ENCODE measurements around the gene INSRR. TPM values are rescaled to one million over a fixed set of nuclear protein-coding genes. Genes with fewer than 3 reads are reported as not detected.

INSRR gene
- total and polyA plus RNA-seq, 2 of the 4 experiments (the other 2 are of a cell fraction), result not detected

DNA sequence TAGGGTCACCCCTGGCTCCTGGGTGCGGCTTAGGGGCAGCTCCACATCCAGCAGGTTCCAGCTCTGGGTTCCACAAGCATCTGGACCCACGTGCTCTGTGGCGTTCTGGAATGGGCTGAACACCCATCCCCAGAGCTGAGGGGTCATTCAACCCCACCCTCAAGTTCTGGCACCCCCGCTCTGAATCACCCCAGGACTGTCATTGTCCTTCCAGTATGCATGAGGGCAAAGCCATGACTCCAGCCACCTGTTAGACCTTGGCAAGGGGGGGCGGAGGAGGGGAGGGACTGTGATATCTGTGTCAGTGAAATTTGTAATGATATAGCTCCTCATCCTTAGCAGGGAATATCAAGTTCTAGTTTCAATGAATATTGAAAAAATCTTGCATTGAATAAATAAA, 12.3 kb downstream of the INSRR start:
- no peak overlapping the region for H2BK15ac ChIP-seq (ENCODE audit: low read depth, low read length)
- no peaks in the 10 kb centered on the region; the same call in 1 of the 2 replicates for H3K4me1 ChIP-seq (ENCODE audit: control insufficient read depth, insufficient read depth, low read length)
- TF ChIP-seq BHLHE40 (IDR thresholded peaks at IDR 0.05; ENCODE audit: low read depth, low read length) (no peak), RCOR1 (IDR thresholded peaks at IDR 0.05; ENCODE audit: insufficient replicate concordance, low read length) (no peak), SMC3 (IDR thresholded peaks at IDR 0.05; ENCODE audit: low read depth, low read length) (no peak), FOS (IDR thresholded peaks at IDR 0.05; ENCODE audit: low read depth, low read length) (no peak), POLR2A (IDR thresholded peaks at IDR 0.05; ENCODE audit: low read depth, low read length) (no peak), MAFK (IDR thresholded peaks at IDR 0.05; ENCODE audit: low read depth, low read length) (no peak), MXI1 (IDR thresholded peaks at IDR 0.05; ENCODE audit: borderline replicate concordance, low read depth, low read length) (no peak), MAZ (IDR thresholded peaks at IDR 0.05; ENCODE audit: borderline replicate concordance, low read depth, low read length) (no peak), CHD1 (IDR thresholded peaks at IDR 0.05; ENCODE audit: low read depth, low read length) (no peak), RFX5 (IDR thresholded peaks at IDR 0.05; ENCODE audit: low read depth, low read length) (no peak), CEBPB (IDR thresholded peaks at IDR 0.05; ENCODE audit: low read depth, low read length) (no peak), NFE2L2 (IDR thresholded peaks at IDR 0.05; ENCODE audit: low read depth, low read length) (no peak), RAD21 (IDR thresholded peaks at IDR 0.05; ENCODE audit: low read length) (no peak)
- TF ChIP-seq, protein P1, sequence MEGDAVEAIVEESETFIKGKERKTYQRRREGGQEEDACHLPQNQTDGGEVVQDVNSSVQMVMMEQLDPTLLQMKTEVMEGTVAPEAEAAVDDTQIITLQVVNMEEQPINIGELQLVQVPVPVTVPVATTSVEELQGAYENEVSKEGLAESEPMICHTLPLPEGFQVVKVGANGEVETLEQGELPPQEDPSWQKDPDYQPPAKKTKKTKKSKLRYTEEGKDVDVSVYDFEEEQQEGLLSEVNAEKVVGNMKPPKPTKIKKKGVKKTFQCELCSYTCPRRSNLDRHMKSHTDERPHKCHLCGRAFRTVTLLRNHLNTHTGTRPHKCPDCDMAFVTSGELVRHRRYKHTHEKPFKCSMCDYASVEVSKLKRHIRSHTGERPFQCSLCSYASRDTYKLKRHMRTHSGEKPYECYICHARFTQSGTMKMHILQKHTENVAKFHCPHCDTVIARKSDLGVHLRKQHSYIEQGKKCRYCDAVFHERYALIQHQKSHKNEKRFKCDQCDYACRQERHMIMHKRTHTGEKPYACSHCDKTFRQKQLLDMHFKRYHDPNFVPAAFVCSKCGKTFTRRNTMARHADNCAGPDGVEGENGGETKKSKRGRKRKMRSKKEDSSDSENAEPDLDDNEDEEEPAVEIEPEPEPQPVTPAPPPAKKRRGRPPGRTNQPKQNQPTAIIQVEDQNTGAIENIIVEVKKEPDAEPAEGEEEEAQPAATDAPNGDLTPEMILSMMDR (conservative IDR thresholded peaks at IDR 0.05; ENCODE audit: low read depth, low read length), result no peak
- TF ChIP-seq, protein P2, sequence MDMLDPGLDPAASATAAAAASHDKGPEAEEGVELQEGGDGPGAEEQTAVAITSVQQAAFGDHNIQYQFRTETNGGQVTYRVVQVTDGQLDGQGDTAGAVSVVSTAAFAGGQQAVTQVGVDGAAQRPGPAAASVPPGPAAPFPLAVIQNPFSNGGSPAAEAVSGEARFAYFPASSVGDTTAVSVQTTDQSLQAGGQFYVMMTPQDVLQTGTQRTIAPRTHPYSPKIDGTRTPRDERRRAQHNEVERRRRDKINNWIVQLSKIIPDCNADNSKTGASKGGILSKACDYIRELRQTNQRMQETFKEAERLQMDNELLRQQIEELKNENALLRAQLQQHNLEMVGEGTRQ (IDR thresholded peaks at IDR 0.05; ENCODE audit: low read depth, low read length), result no peak
- TF ChIP-seq, protein P3, sequence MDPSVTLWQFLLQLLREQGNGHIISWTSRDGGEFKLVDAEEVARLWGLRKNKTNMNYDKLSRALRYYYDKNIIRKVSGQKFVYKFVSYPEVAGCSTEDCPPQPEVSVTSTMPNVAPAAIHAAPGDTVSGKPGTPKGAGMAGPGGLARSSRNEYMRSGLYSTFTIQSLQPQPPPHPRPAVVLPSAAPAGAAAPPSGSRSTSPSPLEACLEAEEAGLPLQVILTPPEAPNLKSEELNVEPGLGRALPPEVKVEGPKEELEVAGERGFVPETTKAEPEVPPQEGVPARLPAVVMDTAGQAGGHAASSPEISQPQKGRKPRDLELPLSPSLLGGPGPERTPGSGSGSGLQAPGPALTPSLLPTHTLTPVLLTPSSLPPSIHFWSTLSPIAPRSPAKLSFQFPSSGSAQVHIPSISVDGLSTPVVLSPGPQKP (IDR thresholded peaks at IDR 0.05; ENCODE audit: borderline replicate concordance, low read depth, low read length), result no peak
- no peak overlapping the region for H4K5ac ChIP-seq (ENCODE audit: low read depth, low read length)
- H3K4me2 ChIP-seq (ENCODE audit: low read depth, low read length), result no peak overlapping the region
- H2AFZ ChIP-seq (replicated peaks; ENCODE audit: low read length, poor library complexity), result no peak overlapping the region
- CTCF ChIA-PET, result interaction anchor here (0.6 kb wide), 1 partner anchor 46 kb away, joined by 3 read pairs; no protein-coding TSS in a partner anchor
- H3K27me3 ChIP-seq (ENCODE audit: control insufficient read depth, insufficient read depth, low read length), result peaks cover 87% of the 10 kb centered on the region
- no peak overlapping the region for H3K9ac ChIP-seq (ENCODE audit: low read depth, low read length)
- no peak overlapping the region for H4K8ac ChIP-seq (ENCODE audit: low read depth in 2 of 2, low read length in 2 of 2)
- H3K27ac ChIP-seq (ENCODE audit: insufficient read depth, low read length), result no peak overlapping the region
- H2BK20ac ChIP-seq (ENCODE audit: low read depth, low read length), result no peak overlapping the region
- no peak overlapping the region for H2BK120ac ChIP-seq (ENCODE audit: low read depth, low read length)
- H3K4ac ChIP-seq (ENCODE audit: low read depth, low read length), result no peak overlapping the region
- ATAC-seq (ENCODE audit: low read depth) (no peak), DNase-seq (no peak)
- no peak overlapping the region for H2AK5ac ChIP-seq (ENCODE audit: low read depth, low read length)
- no peaks in the 10 kb centered on the region for H3K79me1 ChIP-seq (ENCODE audit: low read depth in 1 of 2, low read length in 2 of 2)
- POLR2A ChIA-PET (ENCODE audit: unreplicated experiment), result no interaction called here
- no TSS peak for BruUV-seq (replicated peaks)
- H4K20me1 ChIP-seq (ENCODE audit: insufficient read depth, low read length), result no peaks in the 10 kb centered on the region; the same call in 1 of the 2 replicates
- no peak overlapping the region for H3K56ac ChIP-seq (ENCODE audit: extremely low read depth, insufficient read depth, low read length)
- H2BK5ac ChIP-seq (ENCODE audit: low read depth, low read length, poor library complexity, severe bottlenecking), result no peak overlapping the region
- in situ Hi-C loops (cut with MboI; ENCODE audit: low sequenced_read_pairs), result no loop called here
- H4K91ac ChIP-seq (ENCODE audit: insufficient read depth, low read depth, low read length), result no peak overlapping the region
- H3K4me3 ChIP-seq (ENCODE audit: insufficient read depth, low read depth, low read length), result no peak overlapping the region
- H3K18ac ChIP-seq (ENCODE audit: low read depth, low read length), result no peak overlapping the region
- intact Hi-C loops (cut with micrococcal nuclease), result no loop called here
- no peaks in the 10 kb centered on the region; the same call in 1 of the 2 replicates for H3K9me3 ChIP-seq (ENCODE audit: control insufficient read depth, insufficient read depth, low read length)
- no peak overlapping the region for H3K14ac ChIP-seq (replicated peaks; ENCODE audit: low read depth, low read length)
- dilution Hi-C loops (cut with HindIII; ENCODE audit: low sequenced_read_pairs, unreplicated experiment), result no loop called here
- no peaks in the 10 kb centered on the region for H3K36me3 ChIP-seq (ENCODE audit: control insufficient read depth, insufficient read depth, low read length)
- H3K9me1 ChIP-seq (ENCODE audit: insufficient read depth, low read length), result no peaks in the 10 kb centered on the region
- H2AK9ac ChIP-seq (replicated peaks; ENCODE audit: low read depth, low read length, poor library complexity), result no peak overlapping the region
- 70% methylated on average over 3 of the region's 5 CpGs; no CpG with 5 or more reads in 1 of the 2 experiments for WGBS, 2 experiments (ENCODE audit: extremely low coverage in 2 of 2, insufficient read length in 1 of 2)
- H3K23ac ChIP-seq (ENCODE audit: low read depth, low read length), result no peak overlapping the region

All from IMR-90 (cell line).